ENCODE measurements around the gene RPL41. TPM values are rescaled to one million over a fixed set of nuclear protein-coding genes. Genes with fewer than 3 reads are reported as not detected.

RPL41 gene
- total RNA-seq: 4,326 and 4,609 TPM in 2 replicates

DNA sequence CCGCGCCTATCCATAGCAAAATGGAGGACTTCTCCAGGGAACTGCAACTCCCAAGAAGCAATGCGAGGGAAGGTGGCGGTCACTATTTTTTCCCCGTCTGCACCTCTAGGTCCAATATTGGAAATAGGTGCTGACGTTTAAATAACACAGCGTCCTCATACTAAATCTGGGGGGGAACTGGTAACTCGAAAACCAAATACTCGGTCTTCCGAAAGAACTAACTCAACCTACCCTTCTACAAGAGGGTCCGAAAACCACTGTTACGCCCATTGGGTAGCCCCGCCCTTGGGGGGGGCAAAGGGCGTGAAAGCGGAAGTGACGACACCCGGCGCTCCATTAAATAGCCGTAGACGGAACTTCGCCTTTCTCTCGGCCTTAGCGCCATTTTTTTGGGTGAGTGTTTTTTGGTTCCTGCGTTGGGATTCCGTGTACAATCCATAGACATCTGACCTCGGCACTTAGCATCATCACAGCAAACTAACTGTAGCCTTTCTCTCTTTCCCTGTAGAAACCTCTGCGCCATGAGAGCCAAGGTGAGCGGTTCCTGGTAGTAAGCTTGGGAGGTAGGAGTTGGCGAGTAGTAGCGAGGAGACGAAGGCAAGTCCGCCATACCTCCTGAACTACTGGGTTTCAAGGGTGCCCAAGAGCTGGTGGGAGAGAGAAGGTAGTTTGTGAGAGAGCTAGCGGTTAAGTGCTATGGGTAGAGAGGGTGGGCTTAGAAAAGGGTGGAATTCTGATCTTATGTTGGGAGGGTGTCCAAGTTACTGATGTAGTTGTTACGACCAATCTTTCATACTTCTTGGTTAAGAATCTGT lies at the start of gene RPL41:
RPL41 (plus strand) TSS at position 367 of the 815 bp plus-strand sequence.

DNA sequence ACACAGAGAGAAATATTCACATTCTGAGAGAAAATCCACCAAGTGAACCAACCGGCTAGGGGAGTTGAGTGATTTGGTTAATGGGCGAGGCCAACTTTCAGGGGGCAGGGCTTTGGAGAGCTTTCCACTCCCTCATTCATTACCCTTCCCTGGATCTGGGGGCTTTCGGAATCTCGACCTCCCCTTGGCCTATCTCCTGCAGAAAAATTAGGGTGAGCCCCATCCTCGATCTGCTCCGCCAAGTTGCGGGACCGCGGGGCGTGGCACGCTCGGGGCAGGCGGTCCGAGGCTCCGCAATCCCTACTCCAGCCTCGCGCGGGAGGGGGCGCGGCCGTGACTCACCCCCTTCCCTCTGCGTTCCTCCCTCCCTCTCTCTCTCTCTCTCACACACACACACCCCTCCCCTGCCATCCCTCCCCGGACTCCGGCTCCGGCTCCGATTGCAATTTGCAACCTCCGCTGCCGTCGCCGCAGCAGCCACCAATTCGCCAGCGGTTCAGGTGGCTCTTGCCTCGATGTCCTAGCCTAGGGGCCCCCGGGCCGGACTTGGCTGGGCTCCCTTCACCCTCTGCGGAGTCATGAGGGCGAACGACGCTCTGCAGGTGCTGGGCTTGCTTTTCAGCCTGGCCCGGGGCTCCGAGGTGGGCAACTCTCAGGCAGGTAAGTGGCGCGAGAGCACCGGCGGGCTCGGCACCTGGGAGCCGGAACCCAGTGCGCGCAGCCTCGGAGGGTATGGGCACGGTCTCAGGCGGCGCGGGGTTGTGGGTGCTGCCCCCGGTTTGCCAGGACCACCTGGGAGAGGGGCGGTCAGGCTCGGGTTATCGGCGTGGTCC lies 36.5 kb upstream of the RPL41 start, which contains the start of gene ERBB3:
ERBB3 (plus strand) TSS at position 443 of the 833 bp plus-strand sequence; CDS start at position 579, 136 bp downstream.

DNA sequence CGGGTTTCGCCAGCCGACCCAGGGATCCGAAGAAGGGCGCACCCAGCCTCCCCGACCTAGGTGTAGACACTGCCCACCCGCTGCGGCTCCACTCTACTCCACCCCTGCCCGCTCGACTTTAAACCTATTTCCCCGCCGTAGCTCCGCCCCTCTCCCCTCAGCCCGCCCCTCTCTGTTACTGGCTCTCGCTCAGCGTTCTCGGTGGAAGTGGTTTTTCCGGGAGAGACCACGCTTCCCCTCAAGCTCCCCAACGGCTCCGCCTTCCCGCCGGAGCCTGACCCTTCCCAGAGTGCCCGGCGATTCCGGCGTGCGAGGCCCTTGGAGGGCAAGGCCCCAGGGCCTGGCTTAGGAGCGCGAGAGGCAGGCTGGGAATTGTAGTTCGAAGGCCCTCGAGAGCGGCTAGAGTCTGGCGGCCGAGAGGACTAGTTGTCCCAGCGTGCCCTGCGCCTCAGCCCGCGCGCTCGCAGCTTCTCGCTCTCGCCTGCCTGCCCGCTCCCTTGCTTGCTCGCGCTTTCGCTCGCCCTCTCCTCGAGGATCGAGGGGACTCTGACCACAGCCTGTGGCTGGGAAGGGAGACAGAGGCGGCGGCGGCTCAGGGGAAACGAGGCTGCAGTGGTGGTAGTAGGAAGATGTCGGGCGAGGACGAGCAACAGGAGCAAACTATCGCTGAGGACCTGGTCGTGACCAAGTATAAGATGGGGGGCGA lies 12.2 kb upstream of the RPL41 start, which contains the start of gene PA2G4:
PA2G4 (plus strand) TSS at position 451 of the 706 bp plus-strand sequence; CDS start at position 630, 179 bp downstream.

DNA sequence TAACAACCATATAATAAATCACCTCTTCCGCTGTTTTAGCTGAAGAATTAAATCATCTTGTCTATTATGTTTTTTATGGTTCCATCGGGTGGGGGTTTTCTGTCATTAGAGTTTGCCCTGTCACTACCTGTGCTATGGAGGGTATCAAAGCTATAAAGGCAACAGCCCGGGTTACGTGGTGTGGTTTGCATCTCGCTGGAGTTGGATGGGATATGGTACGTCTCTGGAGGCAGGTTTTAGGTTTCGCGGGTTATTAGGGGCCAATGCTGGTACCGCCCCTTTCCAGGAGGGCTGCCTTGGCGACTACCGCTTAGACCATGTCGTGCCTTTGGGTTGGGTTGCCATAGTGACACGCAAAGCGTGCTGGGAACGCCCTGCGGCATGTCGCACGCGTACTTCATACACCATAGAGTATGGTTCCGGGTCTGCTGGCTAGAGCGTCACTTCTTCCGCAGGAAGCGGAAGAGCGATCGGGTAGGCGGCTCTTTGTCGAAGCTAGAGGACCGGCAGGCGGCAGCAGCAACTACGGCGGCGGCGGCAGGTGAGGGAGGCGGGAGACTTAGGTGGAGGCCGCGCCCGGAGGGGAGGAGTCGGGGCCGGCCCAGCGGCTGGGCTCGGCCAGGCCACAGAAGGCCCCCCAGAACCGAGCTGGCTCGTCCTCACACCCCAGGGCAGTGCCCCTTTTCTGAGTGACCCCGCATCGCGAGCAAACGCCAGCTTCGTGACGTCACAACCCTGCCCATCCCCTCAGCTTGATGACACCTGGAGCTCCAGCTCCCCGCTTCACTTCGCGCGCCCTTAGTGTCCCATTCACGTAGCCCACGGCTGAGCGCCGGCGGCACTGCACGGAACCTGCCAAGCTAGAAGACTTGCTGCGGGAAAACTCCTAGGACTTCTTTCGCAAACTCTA lies 1.6 kb downstream of the RPL41 start, which contains the start of gene ZC3H10:
ZC3H10 (plus strand) TSS at position 489 of the 910 bp plus-strand sequence. CDS start 2,297 bp downstream, outside the sequence.

DNA sequence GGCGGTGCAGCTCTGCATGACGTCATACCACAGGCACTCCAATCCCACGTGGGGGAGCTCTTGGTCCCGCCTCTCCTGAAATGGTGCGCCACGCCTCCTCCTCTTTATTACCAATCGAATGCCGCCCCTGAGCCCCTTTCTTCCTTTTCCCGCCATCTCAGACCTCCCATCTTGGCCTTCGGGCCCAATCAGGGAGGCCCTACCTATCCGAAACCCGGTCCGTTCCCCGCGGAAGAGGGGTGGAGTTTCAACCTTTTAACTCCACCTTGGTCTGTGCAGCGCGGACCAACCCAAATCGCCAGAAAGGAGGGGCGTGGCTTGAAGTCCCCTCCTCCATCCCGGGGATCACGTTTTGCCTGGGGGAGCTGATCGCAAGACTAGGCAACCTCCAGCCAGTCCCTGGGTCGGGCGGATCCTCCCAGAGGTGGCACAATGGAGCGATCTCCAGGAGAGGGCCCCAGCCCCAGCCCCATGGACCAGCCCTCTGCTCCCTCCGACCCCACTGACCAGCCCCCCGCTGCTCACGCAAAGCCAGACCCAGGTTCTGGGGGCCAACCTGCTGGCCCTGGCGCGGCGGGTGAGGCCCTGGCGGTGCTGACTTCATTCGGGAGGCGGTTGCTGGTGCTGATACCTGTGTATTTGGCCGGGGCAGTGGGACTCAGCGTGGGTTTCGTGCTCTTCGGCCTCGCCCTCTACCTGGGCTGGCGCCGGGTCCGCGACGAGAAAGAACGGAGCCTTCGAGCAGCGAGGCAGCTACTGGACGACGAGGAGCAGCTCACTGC lies 11.6 kb downstream of the RPL41 start, which contains the start of gene ESYT1:
ESYT1 (plus strand) TSS at position 380 of the 782 bp plus-strand sequence; CDS start at position 433, 53 bp downstream.

DNA sequence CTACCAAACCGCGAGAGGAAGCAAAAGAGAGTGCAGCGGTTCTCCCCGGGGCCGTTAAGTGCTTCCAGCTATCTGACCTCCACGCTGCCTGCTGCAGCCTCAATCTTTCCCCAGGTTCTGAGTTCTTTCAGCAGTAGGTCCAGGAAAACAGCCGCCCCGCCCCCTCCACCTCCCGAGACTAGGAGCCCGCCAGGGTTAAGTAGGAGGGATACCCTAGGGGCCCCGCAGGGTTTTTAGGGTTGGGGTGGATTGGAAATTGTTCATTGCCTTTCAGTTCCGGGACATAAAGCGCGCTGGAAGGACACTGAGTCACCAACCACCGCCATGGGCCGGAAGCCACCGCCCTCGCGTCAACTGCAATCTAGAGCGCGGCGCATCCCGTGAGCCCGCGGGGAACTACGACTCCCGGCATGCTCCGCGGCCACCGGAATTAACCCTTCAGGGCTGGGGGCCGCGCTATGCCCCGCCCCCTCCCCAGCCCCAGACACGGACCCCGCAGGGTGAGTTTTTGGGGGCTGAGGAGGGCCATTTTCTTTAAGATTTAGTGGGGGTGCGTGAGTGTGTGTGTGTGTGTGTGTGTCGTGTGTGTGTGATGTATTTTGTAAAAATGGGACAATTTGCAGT lies 35.8 kb downstream of the RPL41 start, which contains the start of gene MYL6B:
MYL6B (plus strand) TSS at position 456 of the 624 bp plus-strand sequence. CDS start 1,332 bp downstream, outside the sequence.

DNA sequence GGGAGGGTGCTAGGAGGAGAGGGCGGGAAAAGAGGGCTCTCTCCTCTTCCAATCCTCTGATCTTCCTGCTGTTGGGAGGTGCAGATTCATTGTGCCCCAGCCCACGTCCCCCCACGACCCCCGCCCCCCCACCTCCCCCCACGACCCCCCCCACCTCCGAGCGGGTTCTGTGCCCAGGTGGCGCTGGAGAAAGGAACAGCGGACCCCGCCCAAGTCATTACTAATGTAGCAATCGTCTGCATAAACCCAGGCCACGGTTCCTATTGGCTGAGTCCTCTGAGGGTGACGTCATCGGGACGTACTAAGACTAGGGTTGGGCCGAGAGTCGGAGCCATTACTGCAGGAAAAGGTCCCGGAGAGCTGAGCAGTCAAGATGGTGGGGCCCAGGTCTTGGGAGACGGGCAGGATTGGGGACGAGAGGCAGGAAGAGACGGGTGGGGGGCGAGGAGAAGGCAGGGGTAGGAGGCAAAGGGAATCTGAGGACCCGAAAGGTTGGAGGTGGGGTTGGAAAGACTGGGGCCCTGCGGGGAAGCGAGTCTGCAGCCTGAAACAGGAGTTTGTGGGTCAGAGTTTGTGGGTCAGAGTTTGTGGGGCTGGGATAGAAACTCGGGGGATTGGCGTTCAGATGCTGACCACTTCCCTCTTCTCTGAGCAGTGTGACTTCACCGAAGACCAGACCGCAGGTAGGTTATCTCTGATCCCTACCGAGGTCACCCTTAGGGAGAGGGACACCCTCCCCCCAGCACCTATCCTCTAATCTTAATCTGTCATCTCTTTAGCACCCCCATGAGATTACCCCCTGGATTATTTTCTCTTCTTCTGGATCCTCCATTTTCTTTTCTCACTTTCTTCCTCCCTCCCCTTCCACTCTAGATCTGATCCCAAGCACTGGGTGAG lies 41.8 kb downstream of the RPL41 start, which contains the start of gene MYL6:
MYL6 (plus strand) TSS at position 331 of the 897 bp plus-strand sequence; CDS start at position 374, 43 bp downstream.

Other genes starting within 250 kb of the RPL41 start
- gene PYM1, start 188.7 kb upstream of the RPL41 start, total RNA-seq: 34.8 and 39.7 TPM in 2 replicates
- gene DGKA, start 185.5 kb upstream of the RPL41 start, total RNA-seq: 18.8 and 25.6 TPM in 2 replicates
- 0.28 and 0.71 TPM in 2 replicates for gene PMEL, start 150.6 kb upstream of the RPL41 start, total RNA-seq
- 7.1 and 8.5 TPM in 2 replicates for gene CDK2, start 149.8 kb upstream of the RPL41 start, total RNA-seq
- 34.4 and 43.4 TPM in 2 replicates for gene RAB5B, start 142.6 kb upstream of the RPL41 start, total RNA-seq
- gene SUOX, start 119.4 kb upstream of the RPL41 start, total RNA-seq: 8.7 and 9.2 TPM in 2 replicates
- gene IKZF4, start 95.6 kb upstream of the RPL41 start, total RNA-seq: 0.57 and 1.5 TPM in 2 replicates
- 52.3 and 82.2 TPM in 2 replicates for gene RPS26, start 74.7 kb upstream of the RPL41 start, total RNA-seq
- gene ERBB3, start 36.5 kb upstream of the RPL41 start, total RNA-seq: 0.28 TPM in 2 replicates
- gene PA2G4, start 12.1 kb upstream of the RPL41 start, total RNA-seq: 86.5 and 93.8 TPM in 2 replicates
- 5.7 and 6.6 TPM in 2 replicates for gene ZC3H10, start 1.6 kb downstream of the RPL41 start, total RNA-seq
- 163 and 185 TPM in 2 replicates for gene ESYT1, start 11.6 kb downstream of the RPL41 start, total RNA-seq
- 94.5 and 122 TPM in 2 replicates for gene MYL6B, start 36.0 kb downstream of the RPL41 start, total RNA-seq
- gene MYL6, start 41.7 kb downstream of the RPL41 start, total RNA-seq: 2,455 and 2,914 TPM in 2 replicates
- 40.0 and 47.7 TPM in 2 replicates for gene SMARCC2, start 72.8 kb downstream of the RPL41 start, total RNA-seq
- 165 and 169 TPM in 2 replicates for gene RNF41, start 105.3 kb downstream of the RPL41 start, total RNA-seq
- 21.9 and 22.6 TPM in 2 replicates for gene NABP2, start 107.7 kb downstream of the RPL41 start, total RNA-seq
- under 0.01 TPM in 2 replicates for gene SLC39A5, start 113.4 kb downstream of the RPL41 start, total RNA-seq
- gene ANKRD52, start 141.8 kb downstream of the RPL41 start, total RNA-seq: 9.7 and 12.2 TPM in 2 replicates
- gene COQ10A, start 150.3 kb downstream of the RPL41 start, total RNA-seq: 6.4 and 8.0 TPM in 2 replicates
- 52.1 and 61.7 TPM in 2 replicates for gene CS, start 183.7 kb downstream of the RPL41 start, total RNA-seq
- gene CNPY2, start 199.4 kb downstream of the RPL41 start, total RNA-seq: 85.5 and 104 TPM in 2 replicates
- gene PAN2, start 217.4 kb downstream of the RPL41 start, total RNA-seq: 17.8 and 24.4 TPM in 2 replicates
- not detected in 2 replicates for gene IL23A, start 222.3 kb downstream of the RPL41 start, total RNA-seq
- gene STAT2, start 243.5 kb downstream of the RPL41 start, total RNA-seq: 289 and 326 TPM in 2 replicates
- gene APOF, start 246.2 kb downstream of the RPL41 start, total RNA-seq: not detected in 2 replicates

Data from smooth muscle cell of bladder (primary cell).